ENCODE data around the gene OSBPL2.

OSBPL2 gene

GRCh38 chr20:62198931-62199330 is 39.4 kb upstream of the OSBPL2 start:
- Histone ChIP-seq H3K27ac (ENCODE audit: low read depth, low read length) (no peak overlapping the region), H3K4me3 (ENCODE audit: low read length) (no peak overlapping the region)
- no CpG with 5 or more reads among the region's 18 CpGs for WGBS (ENCODE audit: extremely low coverage, insufficient coverage, low lambda C conversion rate)

DNA sequence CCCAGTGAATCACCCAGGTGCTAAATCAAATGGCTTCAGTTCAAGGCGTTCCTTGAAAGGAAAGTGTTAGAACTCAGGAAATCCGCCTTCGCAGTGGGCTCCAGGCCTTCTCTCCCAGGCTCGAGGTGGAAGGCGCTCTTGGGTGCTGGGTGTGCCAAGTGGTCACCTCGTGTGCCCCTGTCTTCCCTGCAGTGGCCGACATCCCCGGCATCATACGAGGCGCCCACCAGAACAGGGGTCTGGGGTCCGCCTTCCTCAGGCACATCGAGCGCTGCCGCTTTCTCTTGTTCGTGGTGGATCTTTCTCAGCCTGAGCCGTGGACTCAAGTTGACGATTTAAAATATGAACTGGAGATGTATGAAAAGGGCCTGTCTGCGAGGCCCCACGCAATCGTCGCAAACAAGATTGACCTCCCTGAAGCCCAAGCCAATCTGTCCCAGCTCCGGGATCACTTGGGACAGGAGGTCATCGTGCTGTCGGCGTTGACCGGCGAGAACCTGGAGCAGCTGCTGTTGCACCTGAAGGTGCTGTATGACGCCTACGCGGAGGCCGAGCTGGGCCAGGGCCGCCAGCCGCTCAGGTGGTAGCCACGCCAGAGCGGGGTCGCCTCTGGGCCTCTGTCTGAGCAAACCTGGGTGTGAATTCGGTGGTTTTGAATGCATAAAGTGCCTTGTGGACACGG is 37.7 kb upstream of the OSBPL2 start:
- H3K56ac ChIP-seq (ENCODE audit: low read length): no peak overlapping the region
- H4K8ac ChIP-seq (ENCODE audit: low read depth, low read length): no peak overlapping the region
- no peaks in the 10 kb centered on the region for H3K27me3 ChIP-seq (ENCODE audit: insufficient read depth, low read length, poor library complexity)
- no peak for DNase-seq
- H3K4me3 ChIP-seq (ENCODE audit: low read length): no peak overlapping the region
- no peak overlapping the region for H3K4ac ChIP-seq (ENCODE audit: low read depth, low read length)
- no CpG with 5 or more reads among the region's 38 CpGs for WGBS (ENCODE audit: extremely low coverage, insufficient coverage, low lambda C conversion rate)
- no peak overlapping the region for H2BK15ac ChIP-seq (replicated peaks; ENCODE audit: low read depth)
- H3K23ac ChIP-seq (ENCODE audit: low read length): no peak overlapping the region
- peaks cover 2% of the 10 kb centered on the region for H3K36me3 ChIP-seq (ENCODE audit: control insufficient read depth, insufficient read depth, low read length)
- H2AK5ac ChIP-seq (ENCODE audit: low read length): no peak overlapping the region
- H3K79me1 ChIP-seq (ENCODE audit: low read length): no peaks in the 10 kb centered on the region
- H3K27ac ChIP-seq (ENCODE audit: low read depth, low read length): no peak overlapping the region
- H3K4me2 ChIP-seq (ENCODE audit: low read length): no peak overlapping the region
- no peak overlapping the region for H3K18ac ChIP-seq (ENCODE audit: low read length)
- no peak overlapping the region for H4K5ac ChIP-seq (ENCODE audit: low read length)
- no peak overlapping the region for H2BK5ac ChIP-seq (ENCODE audit: low read length)
- H3K4me1 ChIP-seq (ENCODE audit: control insufficient read depth, low read depth, low read length): no peaks in the 10 kb centered on the region
- H3K9ac ChIP-seq (ENCODE audit: low read length): no peak overlapping the region
- no peak overlapping the region for H2BK120ac ChIP-seq (ENCODE audit: low read depth, low read length)
- H3K79me2 ChIP-seq (ENCODE audit: control insufficient read depth, insufficient read depth, low read length): no peaks in the 10 kb centered on the region

More at GRCh38 chr20:62198931-62199330, 39.4 kb upstream of the OSBPL2 start:
- Histone ChIP-seq H2BK5ac (ENCODE audit: low read length) (no peak overlapping the region), H3K4me2 (ENCODE audit: low read length) (no peak overlapping the region), H3K27me3 (ENCODE audit: insufficient read depth, low read length, poor library complexity) (no peaks in the 10 kb centered on the region), H3K79me1 (ENCODE audit: low read length) (no peaks in the 10 kb centered on the region), H3K79me2 (ENCODE audit: control insufficient read depth, insufficient read depth, low read length) (no peaks in the 10 kb centered on the region), H4K8ac (ENCODE audit: low read depth, low read length) (no peak overlapping the region), H3K4ac (ENCODE audit: low read depth, low read length) (no peak overlapping the region), H2AK5ac (ENCODE audit: low read length) (no peak overlapping the region), H3K56ac (ENCODE audit: low read length) (no peak overlapping the region), H2BK15ac (replicated peaks; ENCODE audit: low read depth) (no peak overlapping the region), H3K9ac (ENCODE audit: low read length) (no peak overlapping the region), H2BK120ac (ENCODE audit: low read depth, low read length) (no peak overlapping the region), H3K23ac (ENCODE audit: low read length) (no peak overlapping the region), H3K18ac (ENCODE audit: low read length) (no peak overlapping the region), H3K4me1 (ENCODE audit: control insufficient read depth, low read depth, low read length) (no peaks in the 10 kb centered on the region), H3K36me3 (ENCODE audit: control insufficient read depth, insufficient read depth, low read length) (peaks cover 2% of the 10 kb centered on the region), H4K5ac (ENCODE audit: low read length) (no peak overlapping the region)
- DNase-seq: no peak

GRCh38 chr20:62201173-62202082 is 36.9 kb upstream of the OSBPL2 start:
- no peak overlapping the region for H3K18ac ChIP-seq (ENCODE audit: low read length)
- no peaks in the 10 kb centered on the region for H3K79me2 ChIP-seq (ENCODE audit: control insufficient read depth, insufficient read depth, low read length)
- H4K5ac ChIP-seq (ENCODE audit: low read length): no peak overlapping the region
- H3K4ac ChIP-seq (ENCODE audit: low read depth, low read length): no peak overlapping the region
- no peak overlapping the region for H3K23ac ChIP-seq (ENCODE audit: low read length)
- no peak overlapping the region for H3K9ac ChIP-seq (ENCODE audit: low read length)
- no peak overlapping the region for H4K8ac ChIP-seq (ENCODE audit: low read depth, low read length)
- H2AK5ac ChIP-seq (ENCODE audit: low read length): no peak overlapping the region
- no peak overlapping the region for H2BK120ac ChIP-seq (ENCODE audit: low read depth, low read length)
- no peaks in the 10 kb centered on the region for H3K27me3 ChIP-seq (ENCODE audit: insufficient read depth, low read length, poor library complexity)
- H3K27ac ChIP-seq (ENCODE audit: low read depth, low read length): no peak overlapping the region
- no peak overlapping the region for H2BK15ac ChIP-seq (replicated peaks; ENCODE audit: low read depth)
- no peaks in the 10 kb centered on the region for H3K4me1 ChIP-seq (ENCODE audit: control insufficient read depth, low read depth, low read length)
- WGBS (ENCODE audit: extremely low coverage, insufficient coverage, low lambda C conversion rate): no CpG with 5 or more reads among the region's 38 CpGs
- H3K4me2 ChIP-seq (ENCODE audit: low read length): no peak overlapping the region
- H3K56ac ChIP-seq (ENCODE audit: low read length): no peak overlapping the region
- peaks cover 2% of the 10 kb centered on the region for H3K36me3 ChIP-seq (ENCODE audit: control insufficient read depth, insufficient read depth, low read length)
- no peaks in the 10 kb centered on the region for H3K79me1 ChIP-seq (ENCODE audit: low read length)
- no peak overlapping the region for H3K4me3 ChIP-seq (ENCODE audit: low read length)
- DNase-seq: no peak
- no peak overlapping the region for H2BK5ac ChIP-seq (ENCODE audit: low read length)

- Histone ChIP-seq H2BK120ac (ENCODE audit: low read depth, low read length) (no peak overlapping the region), H3K79me2 (ENCODE audit: control insufficient read depth, insufficient read depth, low read length) (no peaks in the 10 kb centered on the region), H2BK5ac (ENCODE audit: low read length) (no peak overlapping the region), H3K27me3 (ENCODE audit: insufficient read depth, low read length, poor library complexity) (no peaks in the 10 kb centered on the region), H3K23ac (ENCODE audit: low read length) (no peak overlapping the region), H3K56ac (ENCODE audit: low read length) (no peak overlapping the region), H3K27ac (ENCODE audit: low read depth, low read length) (no peak overlapping the region), H3K4me3 (ENCODE audit: low read length) (no peak overlapping the region), H3K4ac (ENCODE audit: low read depth, low read length) (no peak overlapping the region), H3K4me1 (ENCODE audit: control insufficient read depth, low read depth, low read length) (no peaks in the 10 kb centered on the region), H2AK5ac (ENCODE audit: low read length) (no peak overlapping the region), H3K9ac (ENCODE audit: low read length) (no peak overlapping the region), H4K5ac (ENCODE audit: low read length) (no peak overlapping the region), H3K4me2 (ENCODE audit: low read length) (no peak overlapping the region), H2BK15ac (replicated peaks; ENCODE audit: low read depth) (no peak overlapping the region), H4K8ac (ENCODE audit: low read depth, low read length) (no peak overlapping the region), H3K18ac (ENCODE audit: low read length) (no peak overlapping the region), H3K36me3 (ENCODE audit: control insufficient read depth, insufficient read depth, low read length) (peaks cover 2% of the 10 kb centered on the region), H3K79me1 (ENCODE audit: low read length) (no peaks in the 10 kb centered on the region)
- DNase-seq: no peak
- WGBS (ENCODE audit: extremely low coverage, insufficient coverage, low lambda C conversion rate): no CpG with 5 or more reads among the region's 5 CpGs
Observed at GRCh38 chr20:62202083-62202395, 36.3 kb upstream of the OSBPL2 start.

DNA sequence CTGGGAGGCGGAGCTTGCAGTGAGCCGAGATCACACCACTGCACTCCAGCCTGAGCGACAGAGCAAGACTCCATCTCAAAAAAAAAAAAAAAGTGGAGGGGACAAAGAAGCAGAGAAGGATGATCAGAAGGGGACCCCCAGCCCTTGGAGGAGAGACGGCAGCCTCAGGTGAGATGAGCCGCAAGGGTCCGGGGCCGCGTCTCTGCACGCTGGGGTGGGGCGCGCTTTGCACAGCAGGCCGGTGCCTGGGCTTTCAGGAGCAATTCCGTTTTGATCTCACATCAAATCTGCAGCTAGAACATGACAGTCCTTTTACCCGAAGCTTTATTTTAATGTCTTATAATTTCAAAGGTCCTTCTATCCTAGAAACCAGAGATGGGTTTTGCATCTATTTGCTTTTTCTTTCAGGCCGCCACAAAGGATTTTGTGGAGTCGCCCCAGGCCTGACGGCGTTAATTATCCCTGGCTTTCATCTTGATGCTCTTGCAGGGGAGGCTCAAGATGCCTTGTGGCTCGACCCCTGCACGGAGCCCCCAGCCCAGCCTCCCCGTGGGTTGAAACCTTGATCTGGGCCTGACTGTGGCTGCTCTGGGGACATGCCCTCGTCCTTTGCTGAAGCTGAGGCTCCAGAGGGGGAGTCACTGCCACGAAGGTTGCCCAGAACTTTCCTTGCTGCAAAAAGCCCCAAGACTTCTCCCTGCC is 35.5 kb upstream of the OSBPL2 start:
- no peak overlapping the region for H3K23ac ChIP-seq (ENCODE audit: low read length)
- no peak overlapping the region for H2BK5ac ChIP-seq (ENCODE audit: low read length)
- H3K9ac ChIP-seq (ENCODE audit: low read length): no peak overlapping the region
- no CpG with 5 or more reads among the region's 23 CpGs for WGBS (ENCODE audit: extremely low coverage, insufficient coverage, low lambda C conversion rate)
- no peak overlapping the region for H3K4ac ChIP-seq (ENCODE audit: low read depth, low read length)
- H3K4me2 ChIP-seq (ENCODE audit: low read length): no peak overlapping the region
- peaks cover 2% of the 10 kb centered on the region for H3K36me3 ChIP-seq (ENCODE audit: control insufficient read depth, insufficient read depth, low read length)
- no peaks in the 10 kb centered on the region for H3K79me1 ChIP-seq (ENCODE audit: low read length)
- H2AK5ac ChIP-seq (ENCODE audit: low read length): no peak overlapping the region
- H4K5ac ChIP-seq (ENCODE audit: low read length): no peak overlapping the region
- no peak overlapping the region for H2BK15ac ChIP-seq (replicated peaks; ENCODE audit: low read depth)
- H3K27me3 ChIP-seq (ENCODE audit: insufficient read depth, low read length, poor library complexity): no peaks in the 10 kb centered on the region
- H3K27ac ChIP-seq (ENCODE audit: low read depth, low read length): no peak overlapping the region
- no peak overlapping the region for H2BK120ac ChIP-seq (ENCODE audit: low read depth, low read length)
- H3K56ac ChIP-seq (ENCODE audit: low read length): no peak overlapping the region
- no peaks in the 10 kb centered on the region for H3K79me2 ChIP-seq (ENCODE audit: control insufficient read depth, insufficient read depth, low read length)
- H3K18ac ChIP-seq (ENCODE audit: low read length): no peak overlapping the region
- no peak overlapping the region for H3K4me3 ChIP-seq (ENCODE audit: low read length)
- DNase-seq: no peak
- no peaks in the 10 kb centered on the region for H3K4me1 ChIP-seq (ENCODE audit: control insufficient read depth, low read depth, low read length)
- no peak overlapping the region for H4K8ac ChIP-seq (ENCODE audit: low read depth, low read length)
